PC-3 (cell line): ENCODE results near the gene WDR27.

Source experiments
- CTCF ChIP-seq: fragments of 300-600 bp; sonication (generic); conservative IDR thresholded peaks from 2 replicates; pipeline ENCODE4 v1.5.1; 2017; ENCODE audit warnings: antibody characterized with exemption, low read depth, mild to moderate bottlenecking, low read length
- EZH2 ChIP-seq: fragments of 300-600 bp; sonication (generic); IDR thresholded peaks from one replicate; pipeline ENCODE4 v1.6.1; 2017; ENCODE audit warnings: antibody characterized with exemption, mild to moderate bottlenecking, low read length; ENCODE audit not compliant: unreplicated experiment

GRCh38 chr6:169651498-169651897, 50.3 kb downstream of the WDR27 start:
- TF ChIP-seq CTCF (no peak), EZH2 (no peak)
